SIG-M5 treated with dmso at 0.1 percent for 504 hours (cell line): Measurements from ENCODE around the gene KCNIP1.

Experiments
- DNase-seq: peaks from one replicate; lab custom pipeline; 2025; ENCODE audit not compliant: unreplicated experiment; lab: John Stamatoyannopoulos, UW

The KCNIP1 gene

DNA sequence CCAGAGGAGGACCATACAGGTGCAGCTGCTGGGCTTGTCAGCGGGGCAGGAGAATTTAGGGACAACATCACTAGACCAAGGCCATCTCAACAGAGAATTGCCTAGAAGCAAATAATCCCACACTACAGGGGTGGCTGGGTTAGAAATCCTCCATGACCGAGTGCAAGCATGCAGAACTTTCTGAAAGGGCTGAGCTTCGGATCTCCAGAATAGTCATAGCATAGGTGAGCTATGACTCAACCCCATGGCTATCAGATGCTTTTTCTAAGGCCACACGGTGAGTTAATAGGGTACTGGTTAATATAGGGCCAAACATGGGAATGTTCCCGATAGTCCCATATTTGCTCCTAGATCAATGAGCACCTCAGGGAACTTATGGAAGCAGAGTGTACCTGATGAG is 4.2 kb downstream of the KCNIP1 start:
- no peak for DNase-seq

DNA sequence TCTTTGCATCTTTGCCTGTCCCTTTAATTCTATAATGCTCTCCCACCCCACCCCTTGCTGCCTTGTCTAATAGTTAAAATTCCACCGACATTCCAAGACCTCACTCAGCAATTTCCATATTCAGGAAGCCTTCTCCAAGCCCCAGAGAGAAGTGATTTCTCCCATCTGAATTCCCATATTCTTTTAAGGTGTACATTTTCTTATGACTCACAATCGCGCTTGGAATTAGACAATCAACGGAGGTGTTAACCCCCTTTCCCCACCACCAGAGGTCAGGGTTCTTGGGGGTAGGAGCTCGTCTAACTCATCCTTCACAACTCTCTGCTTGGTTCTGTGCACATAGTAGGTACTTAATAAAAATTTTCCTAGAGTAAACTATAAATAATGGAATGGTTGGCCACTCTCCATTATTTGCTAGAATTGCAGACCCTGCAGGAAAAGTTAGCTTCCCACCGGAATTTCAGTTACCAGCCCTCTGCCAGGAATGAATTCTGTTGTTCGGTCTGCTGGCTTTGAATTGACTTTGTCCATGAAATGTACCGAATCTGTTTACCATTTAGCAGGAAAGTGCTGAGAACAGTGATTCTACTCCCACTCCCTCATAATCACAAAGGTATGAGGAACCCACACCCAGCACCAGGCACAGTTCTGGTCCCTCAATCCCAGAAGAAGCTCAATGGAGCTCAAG is 5.0 kb downstream of the KCNIP1 start:
- DNase-seq = no peak

DNA sequence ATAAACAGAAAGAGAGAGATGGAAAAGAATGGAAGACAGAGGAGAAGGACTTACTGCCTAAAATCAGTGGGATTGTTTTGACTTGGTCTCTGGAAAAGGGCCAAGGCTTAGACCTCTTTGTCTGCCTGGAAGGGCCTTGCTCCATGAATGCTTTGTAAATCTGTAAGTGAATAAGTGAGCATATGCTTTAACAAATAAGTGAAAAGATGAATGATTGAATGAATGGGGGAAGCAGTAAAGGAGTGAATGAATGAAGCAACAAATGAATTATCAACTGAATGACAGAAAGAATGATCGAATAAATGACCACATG is 5.5 kb downstream of the KCNIP1 start:
- no peak for DNase-seq

DNA sequence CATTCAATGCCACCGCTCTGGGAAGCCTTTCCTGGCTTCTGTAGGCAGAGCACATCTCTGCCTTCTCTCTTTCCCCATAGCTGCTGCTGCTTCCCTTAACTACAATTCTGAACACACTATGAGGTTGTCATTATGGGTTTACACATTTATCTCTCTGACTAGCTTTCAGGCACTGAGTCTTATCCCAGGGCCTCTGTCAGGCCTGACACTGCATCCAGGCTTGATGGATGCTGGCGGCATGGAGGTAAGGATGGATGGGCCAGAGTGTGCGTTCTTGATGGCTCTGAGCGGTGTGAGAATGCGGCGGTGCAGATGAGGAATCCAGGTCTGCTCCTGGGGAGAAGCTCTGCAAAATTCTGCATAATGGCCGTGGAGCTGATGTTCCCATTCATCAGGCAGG is 6.3 kb downstream of the KCNIP1 start:
- no peak for DNase-seq

DNA sequence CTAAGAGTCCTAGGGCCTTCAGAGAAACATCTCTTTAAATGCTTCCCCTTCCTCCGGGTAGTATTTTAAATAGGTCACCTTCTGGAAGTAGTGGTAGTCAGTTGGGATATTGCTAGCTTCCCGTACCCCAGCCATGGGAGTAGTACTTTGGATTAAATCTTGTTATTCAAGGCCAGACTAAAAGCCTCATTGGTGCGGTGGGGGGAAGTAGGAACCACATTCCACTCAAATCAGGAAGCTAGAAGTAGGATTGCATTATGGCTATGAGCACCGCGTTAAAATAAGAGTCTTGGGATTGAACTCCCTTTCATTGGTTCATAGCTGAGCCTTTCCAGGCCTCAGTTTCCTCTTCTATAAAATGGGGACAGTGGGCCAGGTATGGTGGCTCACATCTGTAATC is 6.7 kb downstream of the KCNIP1 start:
- DNase-seq = no peak

DNA sequence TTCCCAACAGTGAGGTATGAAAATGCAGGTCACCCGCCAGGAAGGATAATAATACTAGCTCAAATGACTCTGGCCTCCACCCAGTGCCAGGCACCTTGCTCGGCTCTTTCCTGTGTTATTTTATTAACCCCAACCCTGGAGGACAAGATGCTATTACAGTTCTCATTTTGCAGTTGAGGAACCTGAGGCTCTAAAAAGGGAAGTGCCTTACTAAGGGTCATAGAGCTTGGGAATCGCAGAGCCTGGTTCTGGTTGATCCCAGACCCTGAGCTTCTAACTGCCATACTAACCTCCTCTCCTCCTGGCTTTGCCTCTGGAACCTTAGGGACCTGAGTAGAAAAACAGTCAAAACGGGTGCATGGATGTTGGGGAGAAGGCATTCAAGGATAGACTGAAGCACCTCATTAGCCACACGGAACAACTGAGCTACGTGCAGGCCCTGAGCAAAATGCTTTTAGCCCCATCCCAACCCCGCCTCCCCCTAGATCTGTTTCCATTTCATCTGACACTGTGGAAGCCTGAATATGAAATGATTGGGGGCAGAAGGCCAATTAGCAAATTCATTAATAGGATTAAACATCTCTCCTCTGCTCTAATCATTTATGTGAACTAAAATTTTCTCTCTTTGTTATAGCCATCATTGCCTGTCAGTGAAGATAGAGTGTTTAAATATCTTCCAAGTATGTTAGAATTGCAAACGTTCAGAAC is 7.9 kb downstream of the KCNIP1 start:
- DNase-seq = peak; percentile 5

DNA sequence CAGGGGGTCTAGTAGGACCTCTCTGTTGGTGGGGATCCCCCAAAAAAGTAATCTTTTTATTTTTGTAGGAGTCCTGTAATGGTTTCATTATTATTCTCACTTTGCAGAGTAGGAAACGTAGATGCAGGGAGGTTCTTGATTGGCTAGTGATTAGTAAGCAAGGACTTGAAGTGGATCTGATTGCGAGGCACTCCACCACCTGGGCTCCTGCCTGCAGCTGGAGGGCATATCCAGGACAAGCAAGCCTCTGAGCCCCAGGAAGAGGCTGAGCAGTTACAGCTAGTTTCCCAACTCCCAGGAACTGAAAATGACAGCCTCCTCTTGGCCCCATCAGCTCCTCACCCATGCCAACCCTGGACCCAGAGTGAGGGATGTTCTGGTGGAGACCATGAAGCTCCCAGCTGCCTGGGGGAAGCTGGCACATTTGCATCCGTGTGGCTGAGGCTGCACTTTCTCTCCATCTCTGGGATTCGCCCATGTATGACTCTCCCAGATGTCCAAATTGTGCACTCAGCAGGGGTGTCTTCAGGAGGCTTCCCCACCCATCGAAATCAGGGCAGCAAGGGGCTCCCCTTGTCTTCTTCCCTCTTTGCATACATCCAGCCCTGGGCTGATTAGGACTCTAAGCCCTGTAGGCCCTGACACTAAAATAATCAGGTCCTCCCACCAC is 10.2 kb downstream of the KCNIP1 start:
- no peak for DNase-seq

DNA sequence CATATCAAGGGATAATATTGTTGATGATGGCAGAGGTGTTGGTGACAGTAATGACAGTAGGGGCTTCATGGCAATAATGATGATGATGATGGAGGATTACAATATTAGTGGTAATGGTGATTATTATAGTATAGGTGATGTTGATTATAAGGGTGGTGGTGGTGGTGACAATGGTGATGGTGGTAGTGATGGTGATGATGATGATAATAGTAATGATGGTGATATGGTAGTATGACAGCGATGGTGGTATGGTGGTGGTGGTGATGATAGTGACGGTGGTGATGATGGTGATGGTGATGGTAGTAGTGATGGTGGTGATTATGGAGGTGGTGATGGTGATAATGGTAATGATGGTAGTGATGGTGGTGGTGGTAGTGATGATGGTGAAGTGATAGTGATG is 13.6 kb downstream of the KCNIP1 start:
- DNase-seq = no peak

DNA sequence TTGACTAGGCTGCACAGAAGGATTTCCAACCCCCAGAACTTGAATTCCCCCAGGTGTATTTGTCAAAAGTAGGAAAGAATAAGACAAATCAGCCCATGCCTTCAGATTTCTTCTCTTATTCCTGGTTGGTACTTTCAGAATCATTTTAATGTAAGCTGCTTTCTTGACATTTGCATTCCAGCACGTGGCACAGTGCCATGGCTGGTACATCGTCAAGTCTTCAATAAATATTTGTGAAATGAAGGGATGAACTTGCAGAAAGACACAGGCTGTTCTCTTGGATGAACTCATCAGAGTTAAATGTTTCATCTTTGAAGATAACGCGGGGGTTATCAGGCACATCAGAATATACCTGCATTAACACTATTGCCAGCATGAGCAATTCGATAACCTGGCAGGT is 14.5 kb downstream of the KCNIP1 start:
- DNase-seq = no peak

DNA sequence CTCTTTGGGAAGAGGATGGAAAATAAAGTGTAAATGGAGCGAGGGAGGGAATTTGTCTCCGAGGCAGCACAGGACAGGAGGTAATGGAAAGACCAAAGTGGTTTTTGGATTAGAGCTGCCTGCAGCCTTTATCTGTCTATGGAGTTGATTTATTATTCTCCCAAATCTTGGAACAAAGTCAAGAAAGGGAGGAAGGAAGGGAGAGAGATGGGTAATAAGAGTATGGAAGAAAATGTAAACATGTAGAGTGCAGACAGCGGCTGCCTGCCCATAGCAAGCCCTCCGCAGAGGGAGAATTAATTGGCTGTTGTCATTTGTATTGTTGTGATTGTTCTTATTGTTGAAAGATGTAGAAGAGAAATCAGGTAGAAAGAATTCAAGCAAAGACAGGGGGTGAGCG is 15.7 kb downstream of the KCNIP1 start:
- no peak for DNase-seq

DNA sequence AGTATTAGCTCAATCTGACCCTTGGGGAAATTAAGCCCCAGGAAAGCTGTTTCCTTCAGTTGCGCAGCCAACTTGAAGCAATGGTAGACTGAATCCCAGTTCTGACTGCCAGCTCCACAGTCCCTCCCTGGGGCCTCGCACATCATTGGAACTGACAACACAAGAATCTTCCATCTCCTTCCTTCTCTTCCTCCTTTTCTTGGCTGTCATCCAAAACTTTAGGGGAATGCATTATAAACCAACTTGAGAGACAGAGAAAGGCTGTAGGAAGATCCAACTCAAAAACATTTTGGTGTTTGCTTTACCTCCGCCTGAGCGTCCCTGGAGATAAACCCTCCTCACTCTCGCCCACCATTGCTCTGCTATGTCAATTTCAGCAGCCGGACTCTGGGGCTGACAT is 16.6 kb downstream of the KCNIP1 start:
- DNase-seq = no peak

DNA sequence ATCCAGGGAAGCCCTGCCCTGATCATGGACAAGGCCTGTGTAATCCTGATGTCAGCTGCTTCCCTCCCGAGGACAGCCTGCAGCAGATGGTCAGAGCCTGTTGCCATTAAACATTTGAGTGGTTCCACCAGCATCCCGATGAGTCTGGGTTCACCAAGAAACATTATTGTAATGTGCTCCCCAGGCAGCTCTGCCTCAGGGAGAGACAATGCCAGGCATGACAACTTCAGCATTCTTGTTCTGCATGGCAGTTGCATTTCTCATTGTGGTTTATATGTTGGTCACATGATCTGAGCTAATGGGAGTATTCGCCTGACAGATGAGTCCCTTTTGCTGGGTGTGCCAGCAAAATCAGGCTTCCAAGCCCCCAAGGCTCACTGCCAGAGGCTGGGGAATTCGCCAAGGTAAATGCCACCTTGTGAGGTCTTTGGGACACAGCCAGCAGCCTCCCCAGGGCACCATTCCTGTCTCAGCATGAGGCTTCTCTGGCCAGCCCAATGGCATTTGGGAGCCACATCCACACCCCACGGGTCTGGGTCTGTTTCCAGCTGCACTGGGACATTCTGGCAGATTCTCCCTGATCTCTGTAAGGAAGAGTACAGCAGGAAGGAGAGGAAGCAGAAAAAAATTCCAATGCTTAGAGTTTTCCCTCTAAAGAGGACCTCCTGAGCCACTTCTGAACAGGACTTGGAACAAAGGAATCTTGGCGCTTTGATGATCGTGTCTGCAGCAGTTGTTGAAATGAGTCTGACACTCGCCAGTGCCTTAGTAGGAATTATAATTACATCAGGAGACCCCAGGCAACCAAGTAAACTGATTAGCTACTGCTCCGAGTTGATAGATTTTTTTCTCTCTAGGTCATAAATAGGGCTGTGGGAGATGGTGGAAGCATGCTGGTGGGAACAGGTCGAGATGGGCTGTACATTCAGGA is 18.7 kb downstream of the KCNIP1 start:
- no peak for DNase-seq

DNA sequence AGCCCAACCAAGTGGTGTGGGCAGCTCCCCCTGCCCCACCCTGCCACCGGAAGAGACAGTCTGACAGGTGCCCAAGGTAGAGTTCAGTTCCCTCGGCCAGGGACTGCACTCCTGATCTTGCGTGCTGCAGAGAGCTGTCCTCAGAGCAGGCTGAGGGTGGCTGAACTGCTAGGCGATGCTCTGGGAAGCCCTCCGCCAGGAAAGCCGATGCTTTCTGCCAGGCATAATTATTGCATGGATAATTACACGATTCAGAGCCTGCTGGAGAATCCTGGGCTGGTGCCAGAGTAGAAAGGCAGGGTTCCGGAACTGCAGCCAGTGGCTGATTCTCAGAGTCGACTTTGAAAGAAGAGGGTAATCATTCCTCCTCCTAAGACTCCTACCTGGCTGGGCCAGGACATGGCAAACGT is 19.3 kb downstream of the KCNIP1 start:
- no peak for DNase-seq

DNA sequence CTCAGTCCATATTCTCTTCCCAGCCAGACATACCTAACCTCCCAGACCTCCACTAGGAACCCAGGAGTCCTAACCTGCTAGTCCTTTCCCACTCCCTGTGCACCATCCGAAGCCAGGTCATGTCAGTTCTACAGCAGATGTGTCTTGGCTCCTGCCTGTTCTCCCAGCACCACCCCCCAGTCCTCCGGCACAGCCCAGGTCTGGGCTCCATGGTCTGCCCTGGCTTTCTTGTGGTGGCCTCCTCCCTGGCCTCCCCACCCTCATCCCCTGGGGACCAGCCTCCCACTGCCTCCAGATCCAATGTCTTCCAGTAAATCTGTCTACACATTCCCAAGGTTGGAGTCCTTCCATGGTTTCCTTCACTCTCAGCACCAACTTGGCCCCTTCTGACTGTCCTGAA is 20.0 kb downstream of the KCNIP1 start:
- no peak for DNase-seq

DNA sequence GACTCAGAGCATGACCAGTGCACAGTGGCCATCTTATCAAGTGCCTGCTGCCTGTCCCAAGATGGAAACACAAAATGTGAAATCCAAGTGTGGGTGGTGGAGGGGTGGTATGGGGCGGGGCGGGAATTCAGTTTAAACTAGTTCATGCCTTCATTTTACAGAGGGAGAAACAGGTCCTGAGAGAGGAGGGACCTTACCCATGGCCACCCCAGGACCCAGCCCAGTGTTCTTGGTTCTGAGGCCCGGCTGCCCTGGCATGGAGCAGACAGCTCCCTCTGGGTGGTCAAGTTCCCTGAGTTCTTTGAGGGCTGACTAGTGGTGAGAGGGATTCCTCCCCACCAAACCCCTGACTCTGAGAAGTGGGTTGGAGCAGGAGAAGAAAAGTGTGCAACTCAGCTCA is 20.8 kb downstream of the KCNIP1 start:
- no peak for DNase-seq

DNA sequence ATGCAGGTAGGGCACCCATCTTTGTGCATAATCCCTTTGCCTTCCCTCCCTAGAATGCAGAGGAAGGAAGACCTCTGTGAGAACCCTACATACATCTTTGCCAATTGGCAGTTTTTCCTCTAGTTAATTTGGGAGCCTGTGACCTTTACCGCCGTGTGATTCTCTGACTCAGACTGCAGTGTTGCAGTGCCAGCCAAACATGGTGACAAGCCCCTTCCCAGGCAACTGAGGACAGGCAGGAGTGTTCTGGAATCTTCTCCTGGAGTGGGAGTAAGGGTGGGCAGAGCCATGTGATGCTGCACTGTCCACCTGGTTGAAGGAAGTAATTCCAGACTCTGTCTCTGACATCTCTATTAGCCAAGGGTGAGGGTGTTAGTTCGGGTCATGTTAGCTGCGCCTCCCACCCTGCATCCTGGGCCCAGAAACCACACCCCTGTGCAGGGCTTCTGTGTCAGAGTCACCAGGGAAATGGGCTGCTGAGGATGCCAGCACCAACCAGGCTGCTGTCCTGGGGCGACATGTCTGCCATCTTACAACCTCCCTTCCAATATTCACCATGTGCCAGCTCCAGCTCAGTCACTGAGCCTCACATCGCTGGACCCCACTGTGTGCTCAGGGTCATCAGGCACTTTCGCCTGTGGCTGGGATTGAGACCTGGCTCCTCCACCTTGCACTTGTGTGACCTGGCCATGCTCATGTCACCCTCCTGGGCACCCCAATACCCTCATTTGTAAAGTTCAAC is 21.8 kb downstream of the KCNIP1 start:
- no peak for DNase-seq

DNA sequence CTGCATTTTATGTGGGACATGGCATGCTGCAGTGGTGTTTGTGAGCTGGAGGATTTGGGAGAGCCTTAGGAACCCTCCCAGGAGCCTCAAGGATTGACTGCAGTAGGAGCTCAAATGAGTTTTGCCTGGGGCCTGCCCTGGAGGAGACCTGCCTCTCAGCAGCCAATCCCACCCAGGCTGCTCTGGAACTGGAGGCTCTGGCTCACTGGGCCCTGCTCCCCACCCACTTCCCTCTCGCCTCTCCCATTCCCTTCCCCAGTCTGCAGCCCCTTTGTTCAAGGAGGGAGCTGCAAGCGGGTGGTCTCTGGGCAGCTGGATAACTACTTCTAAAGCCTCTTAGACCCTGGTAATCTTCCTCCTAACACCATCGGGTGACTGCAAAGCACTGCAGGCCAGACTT is 24.2 kb downstream of the KCNIP1 start:
- DNase-seq = no peak

DNA sequence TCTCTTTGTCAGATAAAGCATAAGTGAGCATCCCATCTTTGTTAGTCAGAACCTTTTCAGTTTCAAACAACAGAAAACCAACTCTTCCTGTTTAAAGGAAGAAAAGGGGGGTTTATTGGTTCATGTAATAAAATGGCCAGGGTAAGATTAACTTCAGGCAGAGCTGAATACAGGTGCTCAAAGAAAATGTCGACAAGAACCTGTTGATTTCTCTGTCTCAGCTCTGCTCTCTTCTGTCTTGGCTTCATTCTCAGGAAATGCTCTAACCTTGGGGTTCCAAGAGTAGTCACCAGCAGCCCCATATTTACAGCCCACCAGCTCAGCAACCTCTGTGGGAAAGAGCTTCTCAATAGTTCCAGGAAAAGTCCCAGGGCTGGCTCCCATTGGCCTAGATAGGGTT is 25.2 kb downstream of the KCNIP1 start:
- no peak for DNase-seq

DNA sequence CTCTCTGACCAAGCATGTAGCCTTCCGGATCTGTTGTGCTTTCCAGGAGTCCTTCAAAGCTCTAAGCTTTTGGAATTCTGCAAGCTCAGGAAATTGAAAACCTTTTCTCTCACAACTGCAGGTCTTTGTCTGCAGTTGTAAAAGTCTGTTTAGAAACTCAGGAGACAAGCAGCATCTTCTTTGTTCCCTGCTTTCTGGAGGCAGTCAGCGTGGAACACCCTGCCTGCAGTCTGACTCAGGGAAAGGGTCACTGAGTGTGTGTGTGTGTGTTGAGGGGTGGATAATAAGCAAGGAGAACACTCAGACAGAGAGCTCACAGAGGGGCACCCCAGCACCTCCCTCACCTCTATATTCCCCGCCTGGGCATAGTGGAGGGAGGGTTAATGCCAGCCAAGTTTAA is 29.1 kb downstream of the KCNIP1 start:
- no peak for DNase-seq

DNA sequence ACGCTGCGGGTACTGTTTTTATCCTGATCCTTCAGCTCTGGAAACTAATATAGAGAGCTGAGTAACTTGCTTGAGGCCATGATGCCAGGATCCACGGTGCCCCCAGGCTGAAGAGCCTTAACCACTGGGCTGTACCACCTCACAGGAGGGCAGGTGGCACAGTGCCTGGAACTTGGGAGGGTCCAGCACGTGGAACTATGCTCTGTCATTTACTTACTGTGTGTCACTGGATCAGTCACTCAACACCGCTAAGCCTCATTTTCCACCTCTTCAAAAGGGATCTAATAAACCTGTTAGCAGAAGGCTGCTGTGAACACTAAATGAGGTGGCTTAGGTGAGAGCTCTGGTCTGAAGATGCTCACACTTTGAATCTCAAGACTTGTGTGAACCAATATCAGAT is 29.6 kb downstream of the KCNIP1 start:
- no peak for DNase-seq

DNA sequence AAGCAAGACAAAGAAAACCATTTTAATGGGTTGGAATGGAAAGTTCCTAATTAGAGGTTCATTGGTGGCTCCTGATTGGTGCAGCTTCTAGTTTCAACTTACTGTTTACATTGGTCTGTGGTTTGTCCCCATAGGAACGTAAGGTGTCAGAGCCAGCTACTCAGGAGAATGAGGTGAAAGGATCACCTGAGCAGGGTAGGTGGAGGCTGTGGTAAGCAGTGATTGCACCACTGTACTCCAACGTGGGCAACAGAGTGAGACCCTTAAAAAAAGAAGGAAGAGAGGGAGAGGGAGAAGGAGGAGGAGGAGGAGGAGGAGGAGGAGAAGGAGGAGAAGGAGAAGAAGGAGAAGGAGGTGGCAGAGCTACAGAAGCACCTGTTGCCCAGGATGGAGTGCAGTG is 30.4 kb downstream of the KCNIP1 start:
- DNase-seq = peak; percentile 36
